Measurements from ENCODE around the gene CHMP1A. TPM values are rescaled to one million over a fixed set of nuclear protein-coding genes. Genes with fewer than 3 reads are reported as not detected.

CHMP1A gene
- polyA plus RNA-seq, 1 donor: 56.1 TPM

DNA sequence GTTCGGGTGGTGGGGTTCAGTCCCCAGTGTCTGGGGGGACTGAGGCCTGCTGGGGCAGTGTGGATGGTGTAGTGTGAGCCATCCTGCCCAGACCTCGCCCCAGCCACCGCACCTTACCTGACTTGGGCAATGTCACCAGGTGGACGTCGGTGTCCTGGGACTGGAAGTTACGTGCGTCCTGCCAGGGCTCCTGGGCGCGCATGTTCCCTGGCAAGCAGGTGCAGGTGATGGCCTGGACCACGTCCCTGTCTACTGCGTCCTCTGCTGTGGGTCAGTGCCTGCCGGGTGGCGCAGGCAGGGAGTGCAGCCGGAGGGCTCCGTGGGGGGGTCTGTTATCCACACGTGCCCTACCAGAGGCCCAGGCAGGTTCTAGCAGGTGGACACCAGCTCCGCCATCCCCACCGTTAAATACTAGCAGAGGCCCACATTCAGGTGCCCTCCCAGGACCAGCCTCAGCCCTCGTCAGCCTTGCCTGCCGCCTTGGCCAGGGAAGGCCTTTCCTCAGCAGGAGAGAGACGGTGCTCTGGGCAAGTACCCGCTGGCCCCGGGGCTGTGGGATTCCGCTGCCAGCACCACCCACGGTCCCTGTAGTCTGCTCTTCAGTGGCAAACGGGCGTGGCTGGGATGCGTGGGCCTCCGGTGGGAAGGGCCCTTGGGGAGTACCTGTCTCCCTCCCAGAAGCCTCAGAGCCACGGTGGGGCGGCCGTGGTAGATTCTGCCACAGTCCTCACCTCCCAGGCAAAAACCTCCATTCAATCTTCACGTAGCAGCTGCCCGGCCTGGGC is 52.1 kb downstream of the CHMP1A start:
- DNase-seq: no peak

DNA sequence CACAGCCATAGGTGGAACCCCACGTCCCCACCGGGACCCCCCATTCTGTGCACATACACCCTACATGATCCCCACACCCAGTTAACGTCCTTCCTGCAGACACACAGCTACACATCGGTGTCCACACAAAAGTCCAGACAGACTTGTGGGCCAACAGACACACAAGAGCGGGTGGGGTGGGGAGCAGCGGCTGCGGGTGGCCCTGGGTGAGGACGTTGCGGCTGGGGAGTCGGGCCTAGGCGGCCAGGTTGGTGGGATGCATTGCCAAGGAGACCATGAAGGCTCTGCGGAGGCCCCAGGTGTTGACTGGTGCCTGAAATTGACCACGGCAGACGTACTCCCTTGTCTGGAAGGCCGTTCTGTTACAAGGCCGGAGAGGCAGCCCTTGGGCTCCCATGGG is 52.7 kb downstream of the CHMP1A start:
- DNase-seq: no peak

DNA sequence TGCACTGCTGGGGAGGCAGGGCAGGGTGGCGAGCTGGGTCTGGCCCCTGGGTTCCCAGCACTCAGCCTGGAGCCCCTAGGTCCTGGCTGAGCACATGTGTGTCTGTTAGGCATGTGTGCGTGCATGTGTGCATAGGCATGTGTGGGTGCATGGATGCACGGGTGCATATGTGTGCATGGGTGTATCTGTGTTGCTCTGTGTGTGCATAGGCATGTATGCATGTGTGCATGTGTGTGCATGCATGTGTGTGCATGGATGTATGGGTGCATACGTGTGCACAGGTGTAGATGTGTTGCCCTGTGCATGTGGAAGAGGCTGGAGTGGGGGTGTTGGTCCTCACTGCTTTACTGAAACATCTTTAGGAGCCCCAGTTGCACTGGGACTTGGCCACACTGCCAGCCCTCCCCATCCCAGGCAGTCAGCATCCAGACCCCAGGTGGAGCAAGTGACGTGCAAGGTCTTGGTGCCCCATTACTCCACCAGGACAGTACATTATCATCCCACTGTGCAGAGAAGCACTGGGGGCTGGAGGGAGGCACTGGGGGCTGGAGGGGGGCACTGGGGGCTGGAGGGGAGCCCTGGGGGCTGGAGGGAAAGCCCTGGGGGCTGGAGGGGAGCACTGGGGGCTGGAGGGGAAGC is 54.4 kb downstream of the CHMP1A start:
- DNase-seq: no peak

DNA sequence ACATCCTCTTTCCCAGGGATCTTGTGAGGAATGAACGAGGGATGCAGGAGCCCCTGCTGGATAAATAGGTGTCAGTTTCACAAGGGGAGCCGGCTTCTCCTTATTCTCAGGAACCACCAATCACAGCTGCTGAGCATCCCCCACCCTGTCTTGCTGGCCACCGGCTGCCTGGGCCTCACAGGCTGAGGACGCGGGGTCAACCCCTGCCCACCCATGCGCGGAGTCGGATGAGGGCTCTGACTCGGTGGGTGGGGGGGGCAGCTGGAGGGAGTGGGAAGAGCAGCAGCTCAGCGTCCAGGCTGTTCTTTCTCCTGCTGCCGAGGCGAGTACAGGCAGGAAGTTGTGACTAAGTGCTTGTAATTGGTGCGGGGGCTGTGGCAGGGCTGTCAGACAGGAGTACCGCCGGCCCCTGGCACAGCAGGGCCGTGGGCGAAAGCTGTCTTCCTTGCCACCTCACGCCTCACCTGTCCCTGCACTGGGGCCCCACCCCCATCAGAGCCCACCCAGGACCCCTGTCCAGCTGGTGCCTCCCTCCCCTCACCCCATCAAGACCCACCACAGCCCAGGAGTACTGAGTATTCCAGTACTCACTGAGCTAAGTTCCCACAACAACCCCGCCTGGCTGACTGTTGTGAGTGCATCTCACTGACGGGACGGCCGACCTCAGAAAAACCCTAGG is 55.1 kb downstream of the CHMP1A start:
- DNase-seq: peak; percentile 91

DNA sequence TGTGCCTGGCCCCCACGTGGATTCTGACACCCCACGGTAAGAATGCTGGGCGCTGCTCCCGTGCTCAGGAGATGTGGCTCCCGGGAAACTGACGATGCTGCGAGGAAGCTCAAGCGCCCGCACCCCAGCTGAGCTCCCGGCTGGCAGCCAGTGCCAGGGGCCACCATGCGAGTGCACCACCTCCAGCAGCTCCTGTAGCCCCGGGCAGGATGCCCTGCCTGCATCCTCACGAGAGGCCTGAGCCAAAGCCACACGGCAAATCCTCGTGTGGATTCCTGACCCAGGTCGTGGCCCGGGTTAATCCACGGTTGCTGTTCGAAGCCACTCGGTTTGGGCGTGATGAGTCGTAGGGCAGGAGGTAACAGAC is 55.6 kb downstream of the CHMP1A start:
- no peak for DNase-seq

DNA sequence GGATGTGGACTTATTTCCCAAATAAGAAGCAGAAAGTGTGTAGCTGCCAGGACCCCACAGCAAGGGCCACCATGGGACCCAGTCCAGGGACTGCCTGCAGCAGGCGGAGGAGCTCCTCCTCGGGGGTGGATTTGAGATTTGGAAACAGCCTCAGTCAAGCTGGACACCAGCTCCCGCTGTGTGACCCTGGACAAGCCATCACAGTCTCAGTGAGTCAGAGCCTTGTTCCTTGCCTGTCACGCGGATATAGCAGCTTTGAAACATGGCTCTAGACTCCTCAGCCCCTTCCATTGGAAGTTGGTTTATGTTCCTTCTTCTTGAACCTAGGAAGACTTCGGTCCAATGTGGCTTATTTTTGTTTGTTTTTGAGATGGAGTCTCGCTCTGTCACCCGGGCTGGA is 56.6 kb downstream of the CHMP1A start:
- no peak for DNase-seq

DNA sequence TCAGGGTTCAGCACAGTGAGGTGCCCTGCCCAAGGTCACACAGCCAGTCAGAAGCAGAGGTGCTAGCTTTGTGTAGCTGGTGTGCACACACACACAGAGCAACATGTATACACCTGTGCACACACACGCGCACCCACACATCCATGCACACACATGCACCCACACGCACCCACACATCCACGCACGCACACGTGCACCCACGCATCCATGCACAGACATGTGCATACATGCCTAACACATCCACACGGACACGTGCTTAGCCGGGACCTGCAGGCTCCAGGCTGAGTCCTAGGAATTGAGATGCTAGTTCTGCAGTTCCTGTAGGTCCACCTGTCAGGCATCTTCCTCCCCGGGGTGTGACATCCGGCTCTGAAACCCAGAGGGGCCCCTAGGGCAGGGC is 57.1 kb downstream of the CHMP1A start:
- no peak for DNase-seq

DNA sequence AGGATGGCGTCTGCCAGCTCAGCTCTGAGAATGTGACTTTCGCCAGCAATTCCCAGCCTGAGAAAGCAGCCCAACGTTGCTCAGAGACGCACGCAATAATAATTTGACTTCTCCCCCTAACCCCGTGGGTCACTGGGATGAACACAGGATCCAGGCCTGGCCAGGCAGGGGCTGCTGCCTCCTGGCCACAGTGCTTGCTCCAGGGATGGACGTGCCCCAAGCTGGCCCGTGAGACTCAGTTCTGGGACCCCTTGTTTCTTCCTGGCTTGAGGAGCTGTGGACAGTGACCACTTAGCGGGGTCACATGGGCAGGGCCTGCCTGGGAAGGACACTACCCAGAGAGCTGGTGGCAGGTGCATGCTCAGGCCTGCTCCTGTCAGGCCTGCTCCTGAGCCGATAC is 57.6 kb downstream of the CHMP1A start:
- DNase-seq: no peak

DNA sequence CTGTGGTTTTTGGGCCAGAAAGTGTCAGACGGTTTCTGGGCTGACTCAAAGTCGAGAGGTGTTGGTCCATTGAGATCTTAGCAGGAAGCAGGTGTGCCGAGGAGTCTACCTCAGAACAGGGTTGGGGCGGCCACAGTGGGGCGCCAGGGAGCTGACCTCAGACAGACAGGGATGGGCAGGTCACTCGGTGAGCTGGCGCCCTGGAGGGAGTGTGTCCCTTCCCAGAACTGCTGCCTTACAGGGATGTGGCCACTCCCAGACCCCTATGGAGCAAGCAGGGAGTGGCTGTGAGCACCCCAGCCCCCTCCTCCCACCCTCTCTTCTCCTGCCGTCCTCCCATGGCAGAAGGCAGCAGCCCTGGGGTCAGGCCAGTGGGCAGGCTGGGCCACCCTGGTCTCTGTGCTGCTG is 58.1 kb downstream of the CHMP1A start:
- no peak for DNase-seq

DNA sequence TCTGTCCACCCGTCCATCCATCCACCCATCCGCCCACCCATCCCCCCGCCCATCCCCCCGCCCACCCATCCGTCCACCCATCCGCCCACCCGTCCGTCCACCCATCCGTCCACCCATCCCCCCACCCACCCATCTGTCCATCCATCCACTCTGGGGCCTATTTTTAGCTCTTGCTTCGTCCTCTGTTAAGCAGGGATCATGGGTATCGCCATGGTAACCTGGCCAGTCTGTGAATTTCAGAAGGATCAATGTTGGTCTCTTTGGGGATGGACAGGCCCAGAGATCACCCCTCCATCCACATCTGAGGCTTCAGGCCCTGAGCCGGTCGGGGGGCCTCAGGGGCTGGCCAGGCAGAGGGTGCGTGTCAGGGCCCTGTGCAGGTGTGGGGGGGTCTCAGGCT is 59.3 kb downstream of the CHMP1A start:
- no peak for DNase-seq

DNA sequence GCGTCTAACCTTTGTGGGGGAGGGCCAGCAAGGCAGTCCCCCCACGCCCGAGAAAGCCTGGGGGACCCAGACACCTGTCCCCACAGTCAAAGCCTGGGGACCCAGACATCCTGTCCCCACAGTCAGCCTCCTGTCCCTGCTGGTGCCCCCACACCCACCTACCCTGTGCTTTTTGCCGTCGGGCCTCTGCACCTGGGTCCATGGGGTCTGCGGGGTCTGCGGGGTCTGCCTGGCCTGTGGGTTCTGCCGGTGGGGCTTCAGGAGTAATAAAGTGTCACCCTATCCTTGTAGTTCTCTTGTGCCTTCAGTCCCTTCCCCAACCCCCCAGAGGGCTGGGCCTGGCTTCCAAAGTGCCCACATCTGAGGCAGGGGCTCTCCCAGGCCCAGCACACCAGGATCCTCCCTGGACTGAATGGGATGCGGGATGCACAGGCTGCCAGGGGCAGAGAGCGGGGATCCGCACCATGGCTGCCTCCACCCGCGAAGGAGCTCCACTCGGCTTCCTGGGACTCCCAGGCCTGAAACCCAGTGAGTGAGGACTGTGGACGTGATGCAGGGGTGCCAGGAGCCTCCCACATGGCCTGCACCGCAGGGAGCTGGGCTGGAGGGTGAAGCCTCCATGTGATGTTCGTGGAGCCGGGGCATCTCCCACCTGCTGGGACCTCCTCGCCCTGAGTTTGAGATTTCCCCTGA is 60.4 kb downstream of the CHMP1A start:
- no peak for DNase-seq

DNA sequence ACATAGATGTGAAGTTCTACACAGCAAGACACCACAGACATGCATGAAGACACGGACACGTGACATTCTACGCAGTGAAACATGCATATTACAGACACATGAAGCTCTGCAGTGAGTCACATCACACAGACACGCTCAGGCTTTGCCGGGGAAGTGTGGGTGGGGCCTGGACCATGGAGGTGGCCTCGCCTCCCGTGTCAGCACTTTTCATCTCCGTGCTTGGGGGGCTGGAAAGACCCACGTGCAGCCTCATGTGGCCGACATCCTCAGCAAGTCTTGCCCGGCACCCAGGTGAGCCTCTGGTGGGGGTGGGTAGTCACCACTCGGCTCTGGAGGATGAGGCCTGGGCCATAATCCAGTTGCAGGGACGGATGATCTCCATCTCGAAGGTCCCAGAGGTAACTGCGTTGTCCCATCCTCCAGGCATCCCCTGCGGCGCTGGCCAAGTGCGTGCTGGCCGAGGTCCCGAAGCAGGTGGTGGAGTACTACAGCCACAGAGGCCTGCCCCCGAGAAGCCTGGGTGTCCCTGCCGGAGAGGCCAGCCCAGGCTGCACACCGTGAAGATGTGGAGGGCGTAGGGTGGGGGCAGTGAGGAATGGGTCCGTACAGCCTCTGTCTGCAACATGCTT is 61.3 kb downstream of the CHMP1A start:
- no peak for DNase-seq

DNA sequence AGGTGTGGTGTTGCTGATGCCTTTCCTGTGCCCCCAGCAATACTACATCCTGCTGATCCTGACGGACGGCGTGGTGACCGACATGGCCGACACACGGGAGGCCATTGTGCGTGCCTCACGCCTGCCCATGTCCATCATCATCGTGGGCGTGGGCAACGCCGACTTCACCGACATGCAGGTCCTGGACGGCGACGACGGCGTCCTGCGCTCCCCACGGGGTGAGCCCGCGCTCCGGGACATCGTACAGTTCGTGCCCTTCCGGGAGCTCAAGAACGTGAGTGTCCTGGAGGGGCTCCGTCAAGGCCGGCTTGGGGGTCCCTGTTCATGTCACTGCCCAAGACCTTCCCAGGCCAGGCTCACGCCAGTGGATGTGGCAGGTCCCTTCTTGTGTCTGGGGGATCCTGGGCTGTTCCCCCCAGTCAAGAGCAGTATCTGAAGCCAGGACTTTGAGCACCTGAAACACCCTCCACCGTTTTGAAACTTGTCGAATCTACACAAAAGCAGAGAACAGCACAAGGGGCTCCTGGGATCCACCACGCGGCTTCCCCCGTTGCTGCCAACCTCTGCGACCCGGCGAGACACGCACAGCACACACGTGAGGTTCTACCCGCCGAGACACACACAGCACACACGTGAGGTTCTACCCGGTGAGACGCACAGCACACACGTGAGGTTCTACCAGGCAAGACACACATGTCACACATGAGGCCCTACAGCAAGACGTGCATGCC is 62.0 kb downstream of the CHMP1A start:
- no peak for DNase-seq

Other genes starting within 250 kb of the CHMP1A start
- 105 TPM for gene ANKRD11, start 167.1 kb downstream of the CHMP1A start, polyA plus RNA-seq (ENCODE audit: insufficient read length)
- 140 TPM for gene SPG7, start 149.3 kb downstream of the CHMP1A start, polyA plus RNA-seq (ENCODE audit: insufficient read length)
- 1,395 TPM for gene RPL13, start 97.0 kb downstream of the CHMP1A start, polyA plus RNA-seq (ENCODE audit: insufficient read length)
- gene CPNE7, start 82.0 kb downstream of the CHMP1A start, polyA plus RNA-seq (ENCODE audit: insufficient read length): 4.0 TPM
- gene DPEP1, start 44.1 kb downstream of the CHMP1A start, polyA plus RNA-seq (ENCODE audit: insufficient read length): 29.0 TPM
- gene SPATA33, start 128 bp upstream of the CHMP1A start, polyA plus RNA-seq (ENCODE audit: insufficient read length): 15.5 TPM
- 122 TPM for gene CDK10, start 29.0 kb upstream of the CHMP1A start, polyA plus RNA-seq (ENCODE audit: insufficient read length)
- 4.3 TPM for gene SPATA2L, start 44.0 kb upstream of the CHMP1A start, polyA plus RNA-seq (ENCODE audit: insufficient read length)
- gene VPS9D1, start 63.2 kb upstream of the CHMP1A start, polyA plus RNA-seq (ENCODE audit: insufficient read length): 12.6 TPM
- 26.1 TPM for gene ZNF276, start 63.8 kb upstream of the CHMP1A start, polyA plus RNA-seq (ENCODE audit: insufficient read length)
- 50.2 TPM for gene FANCA, start 158.9 kb upstream of the CHMP1A start, polyA plus RNA-seq (ENCODE audit: insufficient read length)
- 15.7 TPM for gene SPIRE2, start 170.8 kb upstream of the CHMP1A start, polyA plus RNA-seq (ENCODE audit: insufficient read length)
- gene TCF25, start 215.9 kb upstream of the CHMP1A start, polyA plus RNA-seq (ENCODE audit: insufficient read length): 168 TPM